ENCODE data around the gene PTPRJ.

- TF ChIP-seq CTCF (optimal IDR thresholded peaks at IDR 0.05 in 1 of 3, IDR thresholded peaks at IDR 0.05 in 1 of 3, conservative IDR thresholded peaks at IDR 0.05 in 1 of 3; ENCODE audit: extremely low read depth in 1 of 3, insufficient read depth in 2 of 3, low read length in 3 of 3) = no peak
- TF ChIP-seq EZH2 (IDR thresholded peaks at IDR 0.05; ENCODE audit: low read length) = no peak
Measured at GRCh38 chr11:48127521-48128183, 147.3 kb downstream of the PTPRJ start.
